ENCODE results near the gene ZSCAN18. TPM values are rescaled to one million over a fixed set of nuclear protein-coding genes. Genes with fewer than 3 reads are reported as not detected.

ZSCAN18 gene
- total RNA-seq, 1 experiment from 2014 or later, result 3.8 TPM

- peaks cover 3% of the 10 kb centered on the region; the same call in 1 of the 2 replicates for H3K9me3 ChIP-seq
- no peak overlapping the region for H3K4me3 ChIP-seq
Observed at GRCh38 chr19:58034477-58034793, 63.6 kb downstream of the ZSCAN18 start.

More at GRCh38 chr19:58034477-58034793, 63.6 kb downstream of the ZSCAN18 start:
- Histone ChIP-seq H3K27me3 (no peaks in the 10 kb centered on the region), H3K36me3 (no peaks in the 10 kb centered on the region)
- DNase-seq, result no peak

Other genes with a start within 250 kb of the ZSCAN18 start
- gene ZNF587, start 248.4 kb downstream of the ZSCAN18 start, total RNA-seq (2014; rRNA removed; shearing (Covaris generic); ENCODE audit: low replicate concordance), result 7.6 and 8.9 TPM in 2 replicates
- gene ZNF814, start 209.2 kb downstream of the ZSCAN18 start, total RNA-seq (2014; rRNA removed; shearing (Covaris generic); ENCODE audit: low replicate concordance), result 0.56 and 2.4 TPM in 2 replicates
- gene ZNF417, start 181.6 kb downstream of the ZSCAN18 start, total RNA-seq (2014; rRNA removed; shearing (Covaris generic); ENCODE audit: low replicate concordance), result 3.1 and 7.4 TPM in 2 replicates
- gene ZNF418, start 162.8 kb downstream of the ZSCAN18 start, total RNA-seq (2014; rRNA removed; shearing (Covaris generic); ENCODE audit: low replicate concordance), result not detected in 2 replicates
- gene ZNF256, start 150.5 kb downstream of the ZSCAN18 start, total RNA-seq (2014; rRNA removed; shearing (Covaris generic); ENCODE audit: low replicate concordance), result 1.1 and 3.2 TPM in 2 replicates
- gene C19orf18, start 123.7 kb downstream of the ZSCAN18 start, total RNA-seq (2014; rRNA removed; shearing (Covaris generic); ENCODE audit: low replicate concordance), result not detected in 2 replicates
- gene ZNF606, start 95.4 kb downstream of the ZSCAN18 start, total RNA-seq (2014; rRNA removed; shearing (Covaris generic); ENCODE audit: low replicate concordance), result 11.5 and 12.4 TPM in 2 replicates
- gene ZSCAN1, start 64.2 kb downstream of the ZSCAN18 start, total RNA-seq (2014; rRNA removed; shearing (Covaris generic); ENCODE audit: low replicate concordance), result not detected in 2 replicates
- not detected in 2 replicates for gene ZNF135, start 38.9 kb downstream of the ZSCAN18 start, total RNA-seq (2014; rRNA removed; shearing (Covaris generic); ENCODE audit: low replicate concordance)
- 9.8 and 10.2 TPM in 2 replicates for gene ZNF329, start 52.6 kb upstream of the ZSCAN18 start, total RNA-seq (2014; rRNA removed; shearing (Covaris generic); ENCODE audit: low replicate concordance)
- gene ZNF274, start 84.8 kb upstream of the ZSCAN18 start, total RNA-seq (2014; rRNA removed; shearing (Covaris generic); ENCODE audit: low replicate concordance), result 4.7 and 5.4 TPM in 2 replicates
- gene ZNF544, start 130.7 kb upstream of the ZSCAN18 start, total RNA-seq (2014; rRNA removed; shearing (Covaris generic); ENCODE audit: low replicate concordance), result 6.6 and 15.5 TPM in 2 replicates
- gene ZNF8, start 180.7 kb upstream of the ZSCAN18 start, total RNA-seq (2014; rRNA removed; shearing (Covaris generic); ENCODE audit: low replicate concordance), result 1.5 and 3.0 TPM in 2 replicates
- 26.0 and 32.0 TPM in 2 replicates for gene ERVK3-1, start 207.1 kb upstream of the ZSCAN18 start, total RNA-seq (2014; rRNA removed; shearing (Covaris generic); ENCODE audit: low replicate concordance)
- gene ZSCAN22, start 228.8 kb upstream of the ZSCAN18 start, total RNA-seq (2014; rRNA removed; shearing (Covaris generic); ENCODE audit: low replicate concordance), result 0.12 and 2.5 TPM in 2 replicates

Measured in MG63 (cell line).